Iris pigment epithelial cell (primary cell): Measurements from ENCODE around the gene PRDM11.

Source experiments
- DNase-seq: peaks from one replicate; pipeline ENCODE4 v3.0.0-alpha.2; 2011; ENCODE audit warnings: low read depth

The PRDM11 gene

GRCh38 chr11:45265969-45266675, 119.7 kb downstream of the PRDM11 start:
- DNase-seq = no peak

- no peak for DNase-seq
Measured at GRCh38 chr11:45266676-45267020, 120.2 kb downstream of the PRDM11 start.

- DNase-seq = no peak
Measured at GRCh38 chr11:45267052-45267451, 120.6 kb downstream of the PRDM11 start.

- DNase-seq = no peak
Measured at GRCh38 chr11:45267652-45268299, 121.3 kb downstream of the PRDM11 start.

GRCh38 chr11:45269678-45270077, 123.2 kb downstream of the PRDM11 start:
- no peak for DNase-seq

GRCh38 chr11:45270946-45271716, 124.7 kb downstream of the PRDM11 start:
- DNase-seq = no peak

GRCh38 chr11:45272701-45273100, 126.3 kb downstream of the PRDM11 start:
- no peak for DNase-seq

GRCh38 chr11:45273509-45273908, 127.1 kb downstream of the PRDM11 start:
- DNase-seq = no peak

GRCh38 chr11:45274206-45274605, 127.8 kb downstream of the PRDM11 start:
- no peak for DNase-seq

- no peak for DNase-seq
Measured at GRCh38 chr11:45275828-45276227, 129.4 kb downstream of the PRDM11 start.

- DNase-seq = no peak
Measured at GRCh38 chr11:45278714-45279113, 132.3 kb downstream of the PRDM11 start.

GRCh38 chr11:45279645-45280044, 133.2 kb downstream of the PRDM11 start:
- DNase-seq = no peak

GRCh38 chr11:45280449-45280848, 134.0 kb downstream of the PRDM11 start:
- no peak for DNase-seq

GRCh38 chr11:45282081-45282480, 135.6 kb downstream of the PRDM11 start:
- no peak for DNase-seq
